ENCODE data around the gene ANKS1B.
A peak's percentile ranks its signal among the peaks of the same experiment; 100 is the strongest.

ANKS1B gene

DNA sequence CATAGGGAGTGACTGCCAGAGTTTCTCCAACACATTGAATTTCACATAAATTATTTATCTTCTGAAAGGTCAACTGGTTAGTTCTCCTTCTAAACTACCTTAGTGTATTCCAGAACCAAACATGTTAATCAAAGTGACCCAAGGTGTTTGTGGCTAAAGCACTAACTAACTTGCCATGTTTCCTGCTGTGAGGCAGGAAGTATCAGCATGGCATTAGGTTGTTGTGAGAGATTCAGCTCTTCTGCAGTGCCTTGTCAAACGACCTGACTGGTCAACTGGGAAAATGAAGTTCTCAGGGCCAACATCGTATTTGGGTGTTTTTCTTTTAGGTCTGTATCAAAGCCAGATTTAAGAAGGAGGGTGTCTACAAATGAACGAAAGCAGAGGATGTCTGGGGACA is 891.6 kb downstream of the ANKS1B start:
- DNase-seq: no peak

GRCh38 chr12:99092100-99092851 is 892.5 kb downstream of the ANKS1B start:
- DNase-seq: no peak

DNA sequence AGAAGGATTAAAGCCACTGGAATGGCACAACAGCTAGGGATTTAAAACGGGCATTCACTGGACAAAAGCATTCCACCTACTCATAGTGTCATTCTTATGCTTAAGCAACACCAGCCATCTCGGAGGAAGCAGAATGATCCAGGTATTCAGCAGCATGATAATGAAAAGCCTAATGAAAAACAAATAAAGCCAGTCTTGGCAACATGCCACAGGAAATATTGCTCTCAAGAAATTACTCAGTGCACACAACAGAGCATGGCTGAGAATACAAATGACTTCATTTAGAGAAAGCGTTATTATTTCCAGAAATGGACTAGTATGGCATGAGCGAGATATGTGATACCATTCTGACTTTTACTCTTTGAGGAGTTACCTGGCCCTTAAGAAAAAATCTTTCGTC is 897.5 kb downstream of the ANKS1B start:
- no peak for DNase-seq

DNA sequence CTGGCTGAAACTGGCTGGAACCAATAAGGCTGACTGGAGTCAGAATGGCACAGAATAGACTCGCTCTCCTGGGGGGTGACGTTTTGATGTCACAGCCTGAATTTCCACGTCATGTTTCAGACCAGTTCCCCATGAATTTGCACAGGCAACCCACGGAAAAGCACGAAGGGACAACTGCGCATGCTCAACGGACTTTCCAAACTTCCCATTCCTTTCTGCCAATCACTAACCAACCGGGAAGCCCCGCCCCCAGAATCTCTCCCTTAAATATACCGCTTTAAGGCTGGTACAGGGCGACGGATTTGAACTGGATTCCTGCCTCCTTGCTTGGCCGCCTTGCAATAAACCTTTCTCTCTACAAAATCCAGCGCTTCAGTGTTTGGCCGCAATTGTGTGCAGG is 904.9 kb downstream of the ANKS1B start:
- DNase-seq: no peak

DNA sequence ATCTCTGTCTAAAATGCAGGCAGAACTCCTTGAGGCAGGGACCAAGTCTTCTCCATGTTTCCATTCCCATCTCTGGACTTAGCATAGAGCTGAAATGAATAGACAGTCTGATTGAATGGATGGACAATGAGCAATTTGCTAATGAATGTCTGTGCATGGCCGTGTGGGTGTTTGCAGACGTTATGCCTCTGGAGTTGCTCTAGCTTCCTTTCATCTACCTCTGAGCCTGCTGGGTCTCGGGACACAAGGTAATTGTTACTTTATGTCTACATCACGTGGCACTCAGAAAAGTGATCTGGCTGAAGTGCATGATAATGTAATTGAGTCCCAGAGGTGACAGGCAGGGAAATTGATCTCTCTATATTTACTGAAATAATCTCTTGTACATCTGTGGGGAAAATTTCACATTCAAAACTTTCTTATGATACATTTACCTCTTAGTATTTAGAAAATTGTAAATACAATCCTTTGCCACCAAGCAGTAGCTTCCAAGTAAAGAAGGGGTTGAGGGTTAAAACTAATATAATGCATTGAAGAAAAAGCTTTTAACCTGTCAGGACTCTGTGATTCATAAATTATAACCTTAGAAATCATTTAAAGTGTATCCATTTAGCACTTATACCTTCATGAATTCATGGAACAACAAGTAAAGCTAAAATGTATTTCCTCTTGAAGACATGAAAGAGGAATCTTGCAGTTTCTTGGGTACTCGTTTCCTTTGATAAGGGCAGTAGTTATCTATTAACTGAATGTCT is 915.6 kb downstream of the ANKS1B start:
- DNase-seq: no peak

DNA sequence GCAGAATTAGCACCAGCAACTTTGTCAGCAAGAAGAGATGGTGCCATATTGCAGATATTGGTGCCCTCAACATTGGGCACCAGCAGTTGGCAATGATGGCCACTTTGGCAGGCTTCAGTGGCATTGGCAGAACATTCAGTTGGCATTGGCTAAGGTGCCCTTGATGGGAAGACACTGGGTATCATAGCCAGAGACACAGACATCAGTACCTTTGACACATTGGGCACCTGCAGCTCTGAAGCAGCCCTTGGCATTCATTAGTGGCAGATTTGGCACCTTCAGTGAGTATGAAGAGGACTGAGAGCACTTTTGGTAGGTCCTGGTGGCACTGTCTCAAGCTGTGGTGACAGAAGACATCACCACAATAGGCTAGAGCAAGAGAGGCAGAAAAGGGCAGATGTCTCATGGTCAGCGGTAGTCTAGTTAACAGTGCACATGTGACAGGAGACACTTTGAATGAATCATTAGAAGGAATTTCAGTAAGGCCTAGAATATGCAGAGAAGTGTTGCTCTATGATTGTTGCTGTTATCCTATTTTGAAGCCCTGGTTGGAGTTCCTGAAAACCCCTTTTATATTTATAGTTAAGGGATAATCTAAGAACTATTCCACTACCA is 917.5 kb downstream of the ANKS1B start:
- DNase-seq: no peak

GRCh38 chr12:99066726-99067125 is 918.0 kb downstream of the ANKS1B start:
- no peak for DNase-seq

DNA sequence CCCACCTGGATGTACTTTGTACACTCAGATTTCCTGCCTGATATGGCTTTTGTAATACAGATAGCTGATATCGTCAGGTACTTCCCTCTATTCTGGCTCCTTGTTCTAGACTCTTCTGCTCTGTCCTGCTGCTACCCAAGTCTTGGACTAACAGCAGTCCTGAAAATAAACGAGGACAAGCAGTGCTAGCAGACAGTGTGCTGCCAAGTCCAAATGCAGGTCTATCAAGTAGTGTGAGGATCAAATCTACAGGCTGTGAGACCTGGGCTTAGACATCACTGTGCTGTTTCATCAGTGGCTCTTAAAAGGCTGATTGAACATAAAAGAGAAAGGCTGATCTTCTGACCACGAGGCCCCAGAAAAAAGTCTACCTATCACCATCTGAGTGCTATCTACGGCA is 921.6 kb downstream of the ANKS1B start:
- DNase-seq: no peak

GRCh38 chr12:99059824-99060511 is 924.8 kb downstream of the ANKS1B start:
- no peak for DNase-seq

DNA sequence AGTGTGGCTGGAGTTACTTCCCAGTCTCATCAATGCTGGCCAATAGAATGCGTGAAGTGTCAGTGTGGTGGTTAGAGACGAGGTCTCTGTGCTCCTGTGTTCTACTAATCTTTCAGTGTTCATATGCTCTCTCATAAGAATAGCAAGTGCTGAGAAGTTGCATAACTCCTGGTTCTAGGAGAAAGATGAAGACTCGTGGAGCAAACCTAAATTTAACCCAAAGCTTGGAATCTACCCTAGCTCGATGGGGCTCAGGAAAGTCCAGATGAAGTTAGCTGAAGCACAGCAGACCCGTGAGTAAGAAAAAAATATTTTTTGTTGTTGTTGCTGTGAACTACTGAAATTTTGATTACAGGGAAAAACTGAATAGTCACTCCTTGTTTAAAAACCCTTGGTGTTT is 927.1 kb downstream of the ANKS1B start:
- no peak for DNase-seq

GRCh38 chr12:99056186-99056585 is 928.5 kb downstream of the ANKS1B start:
- DNase-seq: no peak

GRCh38 chr12:99055299-99055698 is 929.4 kb downstream of the ANKS1B start:
- no peak for DNase-seq

GRCh38 chr12:99054601-99055128 is 930.1 kb downstream of the ANKS1B start:
- no peak for DNase-seq

DNA sequence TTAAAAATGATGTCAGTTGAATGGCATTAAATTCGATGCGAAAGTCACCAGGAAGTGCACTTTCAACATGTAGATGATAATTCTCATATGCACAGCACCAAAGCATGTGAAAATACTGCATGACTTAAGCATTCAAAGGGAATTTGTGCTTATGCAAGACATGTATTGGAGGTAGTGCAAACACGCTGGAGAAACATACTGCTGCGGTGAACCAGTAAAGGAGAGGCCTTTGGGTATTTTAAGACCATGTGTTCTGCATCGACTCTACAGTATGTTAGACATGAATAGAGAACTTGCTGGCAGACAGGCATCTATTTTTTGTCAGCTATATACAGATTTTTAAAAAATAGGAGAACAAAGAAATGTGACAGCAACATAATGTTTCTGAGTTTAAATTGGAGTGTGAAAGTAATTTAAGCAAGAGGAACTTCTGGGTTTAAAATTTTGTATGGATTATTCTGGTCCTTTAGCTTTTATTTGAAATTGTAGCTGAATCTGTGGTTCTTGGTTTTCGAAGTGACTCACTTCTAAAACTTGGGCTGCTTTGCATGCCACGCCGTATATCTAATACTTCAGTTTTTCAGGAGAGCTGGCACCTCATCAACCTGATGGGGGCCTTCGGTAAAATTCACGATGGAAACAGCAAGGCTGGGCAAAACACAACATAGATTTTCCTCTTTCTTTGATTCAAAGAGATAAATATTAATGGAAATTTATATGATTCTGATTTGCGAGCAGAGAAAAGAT is 930.9 kb downstream of the ANKS1B start:
- no peak for DNase-seq

DNA sequence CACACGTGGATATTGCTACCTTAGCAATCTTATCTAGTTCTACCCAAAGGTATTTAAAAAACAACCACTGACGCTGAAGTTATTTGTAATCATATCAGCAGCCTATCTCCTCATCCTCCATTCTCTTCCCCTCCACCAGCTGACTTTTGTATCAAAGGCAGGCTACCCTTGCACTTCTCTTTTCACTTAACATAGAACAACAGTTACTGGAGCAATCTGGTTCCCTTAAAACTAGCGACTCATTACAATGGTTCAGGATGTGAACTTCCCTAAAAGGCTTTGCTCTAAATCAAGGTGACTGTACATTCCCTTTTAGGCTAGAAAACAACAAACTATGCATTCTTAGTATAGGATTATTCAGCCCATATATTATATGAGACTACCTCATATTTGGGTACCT is 935.0 kb downstream of the ANKS1B start:
- DNase-seq: no peak

DNA sequence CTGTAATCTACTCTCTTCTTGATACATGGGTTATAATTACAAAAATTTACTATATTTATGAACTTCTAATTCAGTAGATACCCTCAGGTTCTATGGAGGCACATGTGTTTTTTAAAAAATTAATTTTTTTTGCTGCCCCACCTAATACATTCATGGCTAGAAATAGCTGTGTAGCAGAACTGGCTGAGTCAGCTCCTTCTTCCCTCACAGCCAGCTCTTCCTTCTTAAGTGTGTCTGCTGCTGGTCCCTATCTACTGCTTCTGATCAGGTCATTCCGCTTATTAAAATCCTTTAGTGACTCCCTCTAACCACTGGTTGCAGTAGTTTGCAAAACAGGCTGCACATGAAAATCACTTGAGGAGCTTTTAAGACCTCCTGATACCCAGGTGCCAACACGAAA is 939.6 kb downstream of the ANKS1B start:
- no peak for DNase-seq

GRCh38 chr12:99043319-99043914 is 941.3 kb downstream of the ANKS1B start:
- peak; percentile 38 for DNase-seq

DNA sequence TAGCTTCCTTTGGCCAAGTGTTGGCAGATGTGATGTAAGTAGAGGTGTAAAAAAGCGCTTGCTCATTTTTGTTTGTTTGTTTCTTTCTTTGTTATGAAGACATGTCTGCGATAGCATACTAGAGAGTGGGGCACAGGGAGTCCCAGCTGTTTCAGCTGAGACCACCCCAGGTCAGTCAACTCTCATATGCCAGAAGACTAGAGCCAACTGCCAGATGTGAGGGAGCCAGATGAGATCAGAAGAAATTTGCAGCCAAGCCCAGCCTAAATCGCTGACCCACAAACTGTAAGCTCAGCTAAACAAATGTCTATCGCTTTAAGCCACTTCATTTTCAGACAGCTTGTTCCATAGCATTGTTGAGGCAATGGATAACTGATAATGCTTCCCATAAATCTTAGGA is 942.5 kb downstream of the ANKS1B start:
- DNase-seq: no peak

DNA sequence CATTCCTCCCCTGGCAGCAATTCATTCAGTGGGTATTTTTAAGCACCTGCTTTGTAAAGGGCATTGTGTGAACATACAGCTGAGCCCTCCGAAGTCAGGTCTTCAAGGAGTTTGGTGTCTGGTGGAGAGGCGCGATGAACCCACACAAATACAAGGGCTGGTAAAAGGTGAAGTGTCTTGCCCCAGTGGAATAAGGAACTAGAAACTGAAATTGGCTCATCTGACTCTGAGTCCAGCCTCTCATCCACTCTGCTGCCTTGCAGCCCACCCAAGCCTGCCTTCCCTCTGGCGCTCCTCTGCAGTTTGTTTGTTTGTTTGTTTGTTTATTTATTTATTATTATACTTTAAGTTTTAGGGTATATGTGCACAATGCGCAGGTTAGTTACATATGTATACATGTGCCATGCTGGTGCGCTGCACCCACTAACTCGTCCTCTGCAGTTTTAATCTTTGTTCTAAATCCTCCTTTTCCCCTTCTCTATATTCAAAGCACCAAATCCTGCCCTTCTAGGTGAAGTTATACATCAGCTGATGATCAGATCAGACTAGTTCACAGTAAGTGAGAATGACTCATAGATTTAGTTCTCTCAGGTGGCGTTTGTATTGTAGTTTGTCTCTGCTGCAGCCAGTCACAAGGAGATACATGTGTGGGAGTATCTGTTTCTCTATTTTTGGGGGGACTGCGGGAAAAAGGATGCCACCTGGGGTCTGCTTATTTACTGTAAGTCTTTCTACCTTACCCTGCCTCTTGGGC is 945.2 kb downstream of the ANKS1B start:
- DNase-seq: no peak

GRCh38 chr12:99036566-99036965 is 948.2 kb downstream of the ANKS1B start:
- no peak for DNase-seq

DNA sequence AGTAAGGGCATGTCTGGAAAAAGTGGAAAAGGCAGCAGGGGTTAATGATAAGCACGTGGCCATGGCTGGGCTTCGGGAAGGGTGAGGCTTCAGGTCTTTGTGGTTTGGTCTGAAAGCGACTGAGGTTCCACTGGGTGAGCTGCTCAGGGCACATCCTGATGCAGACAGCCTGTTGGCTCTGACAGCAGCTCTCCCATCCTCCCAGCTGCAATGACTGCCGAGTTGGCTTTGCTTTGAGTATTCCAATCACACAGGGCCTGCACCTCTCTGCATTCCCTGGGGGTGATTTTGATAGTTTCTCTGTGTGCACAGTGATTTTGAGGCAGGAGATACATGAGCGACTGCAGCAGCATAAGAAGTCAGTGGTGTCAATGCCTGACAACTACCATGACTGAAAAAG is 948.9 kb downstream of the ANKS1B start:
- DNase-seq: no peak

Data from CD4-positive, alpha-beta T cell treated with Interleukin-17A for 1 hour (primary cell).